Fibroblast of the aortic adventitia (primary cell): ENCODE measurements around the gene PROM2. TPM values are rescaled to one million over a fixed set of nuclear protein-coding genes. Genes with fewer than 3 reads are reported as not detected.

Experiments
- DNase-seq: peaks from one replicate; pipeline ENCODE4 v3.0.0-alpha.2; 2010; ENCODE audit warnings: low read depth
- H3K4me3 ChIP-seq: 2 replicates; pipeline ENCODE4 v1.5.1; 2011; ENCODE audit warnings: low read depth, mild to moderate bottlenecking, control low read depth, low read length, moderate library complexity
- CTCF ChIP-seq: IDR thresholded peaks from 2 replicates; pipeline ENCODE4 v1.5.1; 2011; ENCODE audit warnings: mild to moderate bottlenecking, low read length, control low read depth, inconsistent platforms; ENCODE audit not compliant: insufficient read depth
- total RNA-seq: library from RNA; depleted of rRNA; stranded (reverse); fragments of >200 nt; gene quantifications from 2 replicates; pipeline ENCODE4 v1.2.3, GENCODE V29; 2012; ENCODE audit warnings: low replicate concordance

The PROM2 gene
- total RNA-seq, 1 donor, result 0.18 TPM

- H3K4me3 ChIP-seq, result no peak overlapping the region
- no peak for DNase-seq
- TF ChIP-seq CTCF, result no peak
These were observed 884 bp downstream of the PROM2 start for GRCh38 chr2:95275151-95275515.

- no peak overlapping the region for H3K4me3 ChIP-seq
- DNase-seq, result no peak
- no peak for TF ChIP-seq CTCF
These were observed 1.5 kb downstream of the PROM2 start for GRCh38 chr2:95275601-95276243.

GRCh38 chr2:95276244-95276887 is 2.1 kb downstream of the PROM2 start:
- no peak overlapping the region for H3K4me3 ChIP-seq
- DNase-seq, result no peak
- no peak for TF ChIP-seq CTCF

- no peak overlapping the region for H3K4me3 ChIP-seq
- DNase-seq, result no peak
- no peak for TF ChIP-seq CTCF
These were observed 2.6 kb downstream of the PROM2 start for GRCh38 chr2:95276888-95277245.

- no peak for DNase-seq
- no peak for TF ChIP-seq CTCF
These were observed 3.1 kb downstream of the PROM2 start for GRCh38 chr2:95277246-95277906.

GRCh38 chr2:95278051-95278471 is 3.8 kb downstream of the PROM2 start:
- H3K4me3 ChIP-seq, result no peak overlapping the region
- no peak for TF ChIP-seq CTCF
- DNase-seq, result peak; percentile 37

More at GRCh38 chr2:95277246-95277906, 3.1 kb downstream of the PROM2 start:
- H3K4me3 ChIP-seq, result no peak overlapping the region
